CD4-positive, alpha-beta memory T cell (primary cell): Measurements from ENCODE around the gene HDC. TPM values are rescaled to one million over a fixed set of nuclear protein-coding genes. Genes with fewer than 3 reads are reported as not detected.
A peak's percentile ranks its signal among the peaks of the same experiment; 100 is the strongest.

Experiments
- CTCF ChIA-PET: fragments of 350-600 bp; sonication (Branson Sonifier 250); formaldehyde crosslinking; loops from one replicate; lab custom pipeline; 2021; ENCODE audit warnings: inconsistent platforms; ENCODE audit not compliant: partially characterized antibody; lab: Charles Lee
- POLR2A ChIA-PET: fragments of 350-600 bp; sonication (Branson Sonifier 250); formaldehyde crosslinking; loops from one replicate; lab custom pipeline; 2021; ENCODE audit not compliant: partially characterized antibody; lab: Charles Lee
- DNase-seq, 5 donors: peaks; one replicate each; pipeline versions ENCODE4 v3.0.0 to v3.0.0-alpha.2; 2020 to 2022; ENCODE audit warnings: mixed read lengths in 1 of 5
- H3K27ac ChIP-seq: one replicate; pipeline ENCODE4 v1.7.0; 2013; ENCODE audit warnings: low read depth, low read length
- H3K27me3 ChIP-seq: 2 replicates; pipeline ENCODE4 v1.7.0; 2013; ENCODE audit warnings: mild to moderate bottlenecking, low read length, moderate library complexity; ENCODE audit not compliant: insufficient read depth
- H3K36me3 ChIP-seq: 2 replicates; pipeline ENCODE4 v1.7.0; 2013; ENCODE audit warnings: mild to moderate bottlenecking, low read length, moderate library complexity; ENCODE audit not compliant: insufficient read depth
- H3K4me1 ChIP-seq: 2 replicates; pipeline ENCODE4 v1.7.0; 2013; ENCODE audit warnings: mild to moderate bottlenecking, low read length, moderate library complexity; ENCODE audit not compliant: insufficient read depth
- H3K4me3 ChIP-seq, 2 donors: one replicate each; pipeline ENCODE4 v1.7.0; 2013; ENCODE audit warnings: low read length in 2 of 2, mild to moderate bottlenecking in 1 of 2
- H3K9me3 ChIP-seq, 2 donors: one replicate each; pipeline ENCODE4 v1.7.0; 2013; ENCODE audit warnings: low read length in 2 of 2, control low read depth in 1 of 2; ENCODE audit not compliant: control insufficient read depth in 1 of 2
- H3K27ac Mint-ChIP-seq, 7 donors: one replicate each; pipeline ENCODE4 v1.8.0; 2020 to 2021; ENCODE audit warnings: mixed read lengths in 7 of 7, mild to moderate bottlenecking in 6 of 7, inconsistent platforms in 3 of 7, moderate library complexity in 3 of 7
- H3K27me3 Mint-ChIP-seq, 2 donors: one replicate each; pipeline ENCODE4 v1.8.0; 2020 to 2021; ENCODE audit warnings: mixed read lengths in 2 of 2
- H3K36me3 Mint-ChIP-seq, 2 donors: one replicate each; pipeline ENCODE4 v1.8.0; 2020 to 2021; ENCODE audit warnings: mixed read lengths in 2 of 2, inconsistent platforms in 1 of 2, mild to moderate bottlenecking in 1 of 2
- H3K4me1 Mint-ChIP-seq, 4 donors: one replicate each; pipeline ENCODE4 v1.8.0; 2020 to 2021; ENCODE audit warnings: mixed read lengths in 4 of 4, mild to moderate bottlenecking in 1 of 4
- H3K4me3 Mint-ChIP-seq, 8 donors: one replicate each; pipeline ENCODE4 v1.8.0; 2020 to 2021; ENCODE audit warnings: mixed read lengths in 8 of 8, mild to moderate bottlenecking in 7 of 8, moderate library complexity in 6 of 8, inconsistent platforms in 3 of 8
- H3K9me3 Mint-ChIP-seq, 8 donors: one replicate each; pipeline ENCODE4 v1.8.0; 2020 to 2021; ENCODE audit warnings: mixed read lengths in 8 of 8, mild to moderate bottlenecking in 5 of 8, inconsistent platforms in 3 of 8, moderate library complexity in 1 of 8
- intact Hi-C: fragments of 100-400 bp; cut with micrococcal nuclease; formaldehyde crosslinking; loops from one replicate; pipeline ENCODE4 v1.15.1; 2023
- polyA plus RNA-seq, 2 donors: library from polyadenylated mRNA; unstranded; fragments of 300-500 nt; fragmentation: Illumina TruSeq; gene quantifications; one replicate each; pipeline ENCODE4 v1.2.3, GENCODE V29; 2021
- total RNA-seq, 2 experiments: library from RNA; stranded (reverse); gene quantifications; one replicate each; pipeline ENCODE4 v1.2.3, GENCODE V29; 2021

The HDC gene
- total and polyA plus RNA-seq, 4 experiments from 2014 or later: 0.18 TPM; not detected in 3

DNA sequence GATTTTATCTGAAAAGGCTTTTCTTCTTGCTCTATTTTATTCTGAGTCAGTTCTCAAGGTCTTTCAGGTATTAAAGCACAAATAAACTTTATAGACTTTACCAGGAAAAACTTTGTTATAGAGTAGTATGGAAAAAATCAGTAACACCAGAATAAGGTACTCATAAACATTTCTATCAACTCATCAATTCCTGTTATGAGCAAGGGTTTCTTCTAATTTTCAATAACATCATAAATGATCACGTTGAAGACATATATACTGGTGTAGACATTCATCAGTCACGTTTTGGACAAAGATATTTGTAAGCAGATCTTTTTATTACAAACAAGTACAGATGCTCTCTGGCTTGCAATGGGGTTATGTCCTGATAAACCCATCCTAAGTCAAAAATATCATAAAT, 9.6 kb upstream of the HDC start:
- no peaks in the 10 kb centered on the region for H3K9me3 ChIP-seq
- Mint-ChIP-seq H3K4me1 (peaks cover 0 to 3% (median under 1%) of the 10 kb centered on the region in 4 donors), H3K27ac (peak overlapping the region in 1 of 7 donors; percentile 46), H3K27me3 (no peaks in the 10 kb centered on the region), H3K4me3 (no peak overlapping the region), H3K9me3 (no peaks in the 10 kb centered on the region), H3K36me3 (peaks cover 2 to 5% of the 10 kb centered on the region in 2 donors)
- CTCF ChIA-PET: no interaction called here
- POLR2A ChIA-PET: no interaction called here
- intact Hi-C loops: no loop called here
- H3K27ac ChIP-seq: no peak overlapping the region
- no peaks in the 10 kb centered on the region for H3K4me1 ChIP-seq
- no peak for DNase-seq
- H3K4me3 ChIP-seq: no peak overlapping the region
- no peaks in the 10 kb centered on the region for H3K27me3 ChIP-seq
- H3K36me3 ChIP-seq: no peaks in the 10 kb centered on the region

DNA sequence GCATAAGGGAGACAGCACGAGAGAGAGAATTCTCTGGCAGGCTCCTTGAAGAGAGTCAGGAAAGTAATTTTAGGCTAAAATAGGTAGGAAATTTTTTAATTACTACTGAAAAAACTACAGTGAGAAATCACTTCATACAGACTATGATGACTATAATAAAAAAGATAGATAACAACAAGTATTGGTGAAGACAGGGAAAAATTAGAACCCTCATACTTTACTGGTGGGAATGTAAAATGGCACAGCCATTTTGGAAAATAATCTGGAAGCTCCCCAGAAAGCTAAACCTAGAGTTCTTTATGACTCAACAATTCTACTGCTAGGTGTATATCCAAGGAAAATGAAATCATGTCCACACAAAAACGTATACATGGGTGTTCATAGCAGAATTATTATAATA, 2.1 kb upstream of the HDC start:
- DNase-seq: no peak
- Histone ChIP-seq H3K36me3 (no peaks in the 10 kb centered on the region), H3K4me3 (no peak overlapping the region), H3K27me3 (no peaks in the 10 kb centered on the region), H3K27ac (no peak overlapping the region), H3K9me3 (no peaks in the 10 kb centered on the region), H3K4me1 (peaks cover 7% of the 10 kb centered on the region)
- CTCF ChIA-PET: no interaction called here
- Mint-ChIP-seq H3K4me3 (no peak overlapping the region), H3K4me1 (peaks cover 9 to 20% (median 11%) of the 10 kb centered on the region in 4 donors), H3K9me3 (peaks cover 0 to 5% (median 0%) of the 10 kb centered on the region in 8 donors), H3K27ac (no peak overlapping the region), H3K36me3 (peaks cover 0 to 4% of the 10 kb centered on the region in 2 donors), H3K27me3 (no peaks in the 10 kb centered on the region)
- POLR2A ChIA-PET: no interaction called here
- intact Hi-C loops: no loop called here

DNA sequence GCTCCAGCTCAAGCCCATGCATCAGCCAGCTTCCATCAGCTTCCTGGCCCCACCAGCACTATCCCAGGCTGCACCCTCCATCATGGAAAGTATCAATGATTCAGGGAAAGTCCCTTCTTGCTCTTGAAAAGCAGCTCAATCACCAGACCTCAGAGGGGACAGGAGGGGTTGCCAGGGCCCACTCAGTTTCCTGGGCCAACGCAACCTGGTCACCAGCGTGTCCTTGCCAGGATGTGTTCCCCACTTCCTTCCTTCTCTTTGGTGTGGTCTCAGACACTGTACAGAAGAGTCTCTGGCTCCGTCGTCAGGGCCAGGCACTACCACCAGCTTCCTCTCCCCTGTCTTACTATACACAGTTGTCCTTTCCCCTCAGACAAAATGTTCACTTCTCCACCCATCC, 3.0 kb downstream of the HDC start:
- Mint-ChIP-seq H3K4me3 (peak overlapping the region in 4 of 8 donors; percentile 3 to 75 (median 40)), H3K27me3 (no peaks in the 10 kb centered on the region), H3K27ac (peak overlapping the region in 6 of 7 donors; percentile 7 to 83 (median 60)), H3K36me3 (peaks cover 0 to 4% of the 10 kb centered on the region in 2 donors), H3K4me1 (peaks cover 31 to 53% (median 37%) of the 10 kb centered on the region in 4 donors), H3K9me3 (peaks cover 0 to 5% (median 0%) of the 10 kb centered on the region in 8 donors)
- intact Hi-C loops: no loop called here
- ChIA-PET CTCF (interaction anchor here (1.3 kb wide), 1 partner anchor 18 kb away, joined by 3 read pairs; no protein-coding TSS in a partner anchor), POLR2A (interaction anchor here (0.6 to 1.1 kb wide), 2 partner anchors 15 to 93 kb away, joined by 3 to 4 read pairs; partner anchors contain the start of gene GABPB1)
- H3K36me3 ChIP-seq: no peaks in the 10 kb centered on the region
- DNase-seq: peak; percentile 34 to 70 (median 37)
- H3K4me3 ChIP-seq: no peak overlapping the region
- peaks cover 28% of the 10 kb centered on the region for H3K4me1 ChIP-seq
- H3K27ac ChIP-seq: no peak overlapping the region
- no peaks in the 10 kb centered on the region for H3K9me3 ChIP-seq
- H3K27me3 ChIP-seq: no peaks in the 10 kb centered on the region

DNA sequence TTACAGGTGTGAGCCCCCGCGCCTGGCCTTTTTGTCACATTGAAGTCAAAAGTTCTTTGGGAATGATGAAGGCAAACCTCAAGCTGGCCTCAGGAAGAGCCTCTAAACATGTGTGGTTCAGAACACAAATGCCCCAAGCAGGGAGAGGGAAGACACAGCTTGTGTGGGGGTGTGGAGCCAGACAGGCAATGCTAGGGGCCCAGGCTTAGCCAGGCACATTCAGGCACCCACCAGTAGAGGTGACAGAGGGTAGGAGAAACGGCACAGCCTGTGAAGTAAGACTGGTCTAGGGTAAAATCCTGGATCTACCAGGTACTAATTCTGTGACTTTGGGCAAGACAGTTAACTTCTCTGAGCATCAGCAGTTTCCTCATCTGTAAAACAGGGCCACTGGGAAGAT, 3.5 kb downstream of the HDC start:
- peaks cover 0 to 1% (median 0%) of the 10 kb centered on the region in 8 donors for H3K9me3 Mint-ChIP-seq
- CTCF ChIA-PET: interaction anchor here (0.9 to 1.3 kb wide), 2 partner anchors 18 to 54 kb away, joined by 3 read pairs; no protein-coding TSS in a partner anchor
- DNase-seq: peak in 2 of 5 donors; percentile 2 to 14
- H3K9me3 ChIP-seq: no peaks in the 10 kb centered on the region
- H3K4me3 Mint-ChIP-seq: peak overlapping the region in 2 of 8 donors; percentile 18 to 37
- no peak overlapping the region for H3K27ac ChIP-seq
- no peaks in the 10 kb centered on the region for H3K27me3 ChIP-seq
- no peaks in the 10 kb centered on the region for H3K36me3 ChIP-seq
- H3K36me3 Mint-ChIP-seq: no peaks in the 10 kb centered on the region
- H3K4me3 ChIP-seq: no peak overlapping the region
- H3K4me1 Mint-ChIP-seq: peaks cover 31 to 53% (median 37%) of the 10 kb centered on the region in 4 donors
- POLR2A ChIA-PET: interaction anchor here (0.6 to 1.1 kb wide), 2 partner anchors 14 to 93 kb away, joined by 3 to 4 read pairs; partner anchors contain the start of gene GABPB1
- H3K27me3 Mint-ChIP-seq: no peaks in the 10 kb centered on the region
- H3K27ac Mint-ChIP-seq: peak overlapping the region in 6 of 7 donors; percentile 6 to 83 (median 62)
- peaks cover 28% of the 10 kb centered on the region for H3K4me1 ChIP-seq
- intact Hi-C loops: no loop called here

DNA sequence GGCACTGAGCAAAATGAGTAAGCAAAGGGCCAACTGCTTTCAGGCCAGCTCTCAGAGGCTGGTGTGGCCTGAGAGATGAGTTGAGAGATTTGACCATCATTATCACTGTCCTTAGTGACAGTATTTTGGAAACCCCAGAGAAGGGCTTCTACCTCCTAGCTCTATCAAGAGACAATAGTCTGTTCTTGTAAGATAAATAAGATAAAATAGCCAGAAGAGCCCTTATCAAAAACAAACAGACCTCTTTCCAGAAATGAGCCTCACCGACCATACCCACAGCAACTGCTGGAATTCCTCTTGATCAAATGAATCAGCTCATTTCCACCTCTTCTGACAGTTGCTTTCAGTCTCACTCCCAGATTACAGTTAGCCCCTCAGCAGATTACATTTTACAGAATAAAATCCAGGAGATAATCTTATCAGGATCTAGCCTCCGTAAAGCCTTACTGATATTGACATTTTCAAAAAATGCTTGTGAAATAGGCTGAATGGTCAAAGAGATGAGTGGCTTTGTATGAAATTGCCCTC, 4.5 kb downstream of the HDC start:
- no peaks in the 10 kb centered on the region for H3K27me3 Mint-ChIP-seq
- DNase-seq: no peak
- CTCF ChIA-PET: no interaction called here
- peaks cover 31 to 53% (median 37%) of the 10 kb centered on the region in 4 donors for H3K4me1 Mint-ChIP-seq
- no peaks in the 10 kb centered on the region for H3K9me3 ChIP-seq
- H3K4me3 ChIP-seq: no peak overlapping the region
- H3K4me3 Mint-ChIP-seq: peak overlapping the region in 3 of 8 donors; percentile 0 to 64 (median 3)
- no peaks in the 10 kb centered on the region for H3K36me3 Mint-ChIP-seq
- H3K4me1 ChIP-seq: peaks cover 28% of the 10 kb centered on the region
- H3K9me3 Mint-ChIP-seq: no peaks in the 10 kb centered on the region
- POLR2A ChIA-PET: interaction anchor here (1.0 kb wide), 1 partner anchor 78 kb away, joined by 3 read pairs; no protein-coding TSS in a partner anchor
- intact Hi-C loops: no loop called here
- H3K27me3 ChIP-seq: no peaks in the 10 kb centered on the region
- H3K27ac Mint-ChIP-seq: peak overlapping the region in 6 of 7 donors; percentile 6 to 78 (median 52)
- no peak overlapping the region for H3K27ac ChIP-seq
- no peaks in the 10 kb centered on the region for H3K36me3 ChIP-seq

DNA sequence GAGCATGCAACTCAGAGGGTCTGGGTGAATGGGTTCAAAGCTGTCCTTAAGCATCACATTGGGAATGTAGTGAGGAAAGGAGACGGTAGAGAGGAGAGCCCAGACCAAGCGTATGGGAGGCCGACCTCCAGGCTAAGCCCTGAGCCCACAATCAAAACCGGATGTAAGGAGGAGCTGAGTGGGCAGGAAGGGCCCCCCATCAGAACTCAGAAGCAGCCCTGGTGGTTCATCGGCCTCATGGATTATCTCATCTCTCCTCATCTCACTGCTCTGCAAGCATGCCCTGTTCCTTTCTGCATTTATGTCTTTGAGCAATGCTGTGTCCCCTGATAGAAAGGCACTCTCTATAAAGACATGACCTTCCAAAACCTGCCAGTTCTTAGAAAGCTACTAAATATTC, 6.2 kb downstream of the HDC start:
- Histone ChIP-seq H3K4me3 (no peak overlapping the region), H3K36me3 (no peaks in the 10 kb centered on the region), H3K4me1 (peaks cover 28% of the 10 kb centered on the region), H3K27ac (no peak overlapping the region), H3K9me3 (no peaks in the 10 kb centered on the region), H3K27me3 (no peaks in the 10 kb centered on the region)
- DNase-seq: no peak
- ChIA-PET CTCF (interaction anchor here (1.1 to 1.5 kb wide), 2 partner anchors 10 to 57 kb away, joined by 3 read pairs; no protein-coding TSS in a partner anchor), POLR2A (interaction anchor here (0.6 kb wide), 2 partner anchors 8 to 96 kb away, joined by 3 to 4 read pairs; partner anchors contain the start of gene GABPB1)
- peak overlapping the region in 1 of 7 donors; percentile 19 for H3K27ac Mint-ChIP-seq
- no peaks in the 10 kb centered on the region for H3K27me3 Mint-ChIP-seq
- H3K36me3 Mint-ChIP-seq: no peaks in the 10 kb centered on the region
- no peaks in the 10 kb centered on the region for H3K9me3 Mint-ChIP-seq
- intact Hi-C loops: no loop called here
- peaks cover 31 to 47% (median 37%) of the 10 kb centered on the region in 4 donors for H3K4me1 Mint-ChIP-seq
- H3K4me3 Mint-ChIP-seq: peak overlapping the region in 1 of 8 donors; percentile 22

DNA sequence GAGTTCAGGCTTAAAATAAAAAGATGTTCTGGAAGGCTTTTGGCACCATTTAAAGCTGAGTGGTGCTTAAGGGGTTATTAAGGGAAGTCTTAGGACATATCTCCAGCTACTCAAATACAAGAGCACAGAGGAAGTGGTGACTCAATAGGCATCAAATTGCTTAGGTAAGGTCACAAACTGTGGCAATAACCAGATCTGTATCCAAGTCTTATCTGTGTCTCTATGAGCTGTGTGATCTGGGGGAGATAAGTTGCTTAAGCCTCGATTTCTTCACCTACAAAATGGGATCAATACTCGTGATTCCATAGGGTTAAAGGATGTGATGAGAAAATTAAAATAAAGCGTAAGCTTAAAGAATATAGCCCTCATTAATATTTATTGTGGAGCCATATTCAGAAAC, 7.6 kb downstream of the HDC start:
- ChIA-PET POLR2A (no interaction called here), CTCF (interaction anchor here (2.1 kb wide), 1 partner anchor 58 kb away, joined by 5 read pairs; no protein-coding TSS in a partner anchor)
- Mint-ChIP-seq H3K27me3 (no peaks in the 10 kb centered on the region), H3K27ac (no peak overlapping the region), H3K4me1 (peaks cover 25 to 39% (median 30%) of the 10 kb centered on the region in 4 donors), H3K9me3 (no peaks in the 10 kb centered on the region), H3K36me3 (no peaks in the 10 kb centered on the region), H3K4me3 (no peak overlapping the region)
- H3K4me3 ChIP-seq: no peak overlapping the region
- peaks cover 24% of the 10 kb centered on the region for H3K4me1 ChIP-seq
- no peak overlapping the region for H3K27ac ChIP-seq
- no peaks in the 10 kb centered on the region for H3K27me3 ChIP-seq
- no peaks in the 10 kb centered on the region for H3K9me3 ChIP-seq
- no peaks in the 10 kb centered on the region for H3K36me3 ChIP-seq
- DNase-seq: no peak
- intact Hi-C loops: no loop called here
